GM18519 (cell line): Measurements from ENCODE around the gene MVP.

Experiments
- ATAC-seq: cut with Tn5 transposase; IDR thresholded peaks from one replicate; pipeline ENCODE4 v1.9.1; 2021; ENCODE audit warnings: mild to moderate bottlenecking, moderate library complexity; ENCODE audit not compliant: unreplicated experiment, low FRiP score

The MVP gene

GRCh38 chr16:29804020-29804419 lies 16.2 kb upstream of the MVP start:
- no peak for ATAC-seq

GRCh38 chr16:29804455-29805231 lies 15.6 kb upstream of the MVP start:
- no peak for ATAC-seq

GRCh38 chr16:29805232-29806098 lies 14.8 kb upstream of the MVP start:
- ATAC-seq, result peak; percentile 35

- ATAC-seq, result no peak
These were observed 14.1 kb upstream of the MVP start, which contains the start of gene MAZ for GRCh38 chr16:29806099-29806579. Gene MAZ (plus strand): TSS chr16:29806529. CDS start chr16:29806702, 173 bp downstream.

- ATAC-seq, result no peak
These were observed 13.4 kb upstream of the MVP start for GRCh38 chr16:29806641-29807425.

GRCh38 chr16:29807426-29808218 lies 12.6 kb upstream of the MVP start:
- ATAC-seq, result no peak

GRCh38 chr16:29808219-29808900 lies 11.9 kb upstream of the MVP start:
- ATAC-seq, result no peak

GRCh38 chr16:29809031-29809747 lies 11.1 kb upstream of the MVP start:
- no peak for ATAC-seq

GRCh38 chr16:29809850-29810698 lies 10.2 kb upstream of the MVP start:
- ATAC-seq, result no peak

- no peak for ATAC-seq
These were observed 9.5 kb upstream of the MVP start for GRCh38 chr16:29810699-29811169.

- no peak for ATAC-seq
These were observed 8.9 kb upstream of the MVP start for GRCh38 chr16:29811170-29811895.

- ATAC-seq, result no peak
These were observed 8.2 kb upstream of the MVP start, which contains the start of gene PRRT2 for GRCh38 chr16:29811896-29812665. Gene PRRT2 (plus strand): TSS chr16:29812193. CDS start chr16:29813055, 862 bp downstream.

GRCh38 chr16:29812754-29813643 lies 7.3 kb upstream of the MVP start:
- ATAC-seq, result no peak

- no peak for ATAC-seq
These were observed 6.4 kb upstream of the MVP start for GRCh38 chr16:29813644-29814562.
